ENCODE measurements around the gene SOD1. TPM values are rescaled to one million over a fixed set of nuclear protein-coding genes. Genes with fewer than 3 reads are reported as not detected.
"Not testable (repeated sequence)": the region's sequence is repeated elsewhere in the genome, so short reads cannot be mapped to it uniquely, and the experiment has no call there.

The SOD1 gene
- total and polyA plus RNA-seq, 2 of the 8 experiments (the other 6 are each of a cell fraction or from before 2014, with no cell fraction given), result 192 to 226 TPM

DNA sequence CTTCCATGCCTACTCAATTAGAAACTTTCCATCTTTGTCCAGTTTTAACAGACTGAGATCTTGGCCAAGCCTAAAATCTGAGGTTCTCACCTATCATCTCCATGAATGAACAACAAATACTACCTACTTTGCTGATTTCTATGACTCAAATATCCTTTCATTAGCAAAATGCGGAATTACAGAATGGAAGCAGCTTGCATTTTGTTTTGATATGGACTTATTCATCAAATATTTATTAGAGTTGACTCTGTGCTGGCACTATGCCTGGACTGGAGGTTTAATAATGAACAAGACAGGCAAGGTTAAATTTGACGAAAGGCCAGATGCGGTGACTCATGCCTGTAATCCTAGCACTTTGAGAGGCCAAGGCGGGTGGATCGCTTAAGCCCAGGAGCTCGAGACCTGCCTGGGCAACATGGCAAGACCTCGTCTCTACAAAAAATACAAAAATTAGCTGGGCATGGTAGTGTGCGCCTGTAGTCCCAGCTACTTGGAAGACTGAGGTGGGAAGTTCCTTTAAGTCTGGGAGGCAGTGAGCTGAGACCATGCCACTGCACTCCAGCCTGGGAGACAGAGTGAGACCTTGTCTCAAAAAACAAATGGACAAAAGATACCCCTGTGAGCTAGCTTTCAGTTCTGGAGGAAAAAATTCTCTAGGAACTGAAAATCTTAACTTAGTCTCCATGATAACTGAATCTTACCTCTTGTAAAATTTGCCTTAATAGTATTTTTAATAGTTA is 29.4 kb upstream of the SOD1 start (continued):
- TF ChIP-seq, protein P1, sequence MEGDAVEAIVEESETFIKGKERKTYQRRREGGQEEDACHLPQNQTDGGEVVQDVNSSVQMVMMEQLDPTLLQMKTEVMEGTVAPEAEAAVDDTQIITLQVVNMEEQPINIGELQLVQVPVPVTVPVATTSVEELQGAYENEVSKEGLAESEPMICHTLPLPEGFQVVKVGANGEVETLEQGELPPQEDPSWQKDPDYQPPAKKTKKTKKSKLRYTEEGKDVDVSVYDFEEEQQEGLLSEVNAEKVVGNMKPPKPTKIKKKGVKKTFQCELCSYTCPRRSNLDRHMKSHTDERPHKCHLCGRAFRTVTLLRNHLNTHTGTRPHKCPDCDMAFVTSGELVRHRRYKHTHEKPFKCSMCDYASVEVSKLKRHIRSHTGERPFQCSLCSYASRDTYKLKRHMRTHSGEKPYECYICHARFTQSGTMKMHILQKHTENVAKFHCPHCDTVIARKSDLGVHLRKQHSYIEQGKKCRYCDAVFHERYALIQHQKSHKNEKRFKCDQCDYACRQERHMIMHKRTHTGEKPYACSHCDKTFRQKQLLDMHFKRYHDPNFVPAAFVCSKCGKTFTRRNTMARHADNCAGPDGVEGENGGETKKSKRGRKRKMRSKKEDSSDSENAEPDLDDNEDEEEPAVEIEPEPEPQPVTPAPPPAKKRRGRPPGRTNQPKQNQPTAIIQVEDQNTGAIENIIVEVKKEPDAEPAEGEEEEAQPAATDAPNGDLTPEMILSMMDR (IDR thresholded peaks at IDR 0.05; ENCODE audit: control extremely low read depth in 1 of 3, insufficient read depth in 1 of 3, low read depth in 1 of 3, low read length in 3 of 3), result no peak

DNA sequence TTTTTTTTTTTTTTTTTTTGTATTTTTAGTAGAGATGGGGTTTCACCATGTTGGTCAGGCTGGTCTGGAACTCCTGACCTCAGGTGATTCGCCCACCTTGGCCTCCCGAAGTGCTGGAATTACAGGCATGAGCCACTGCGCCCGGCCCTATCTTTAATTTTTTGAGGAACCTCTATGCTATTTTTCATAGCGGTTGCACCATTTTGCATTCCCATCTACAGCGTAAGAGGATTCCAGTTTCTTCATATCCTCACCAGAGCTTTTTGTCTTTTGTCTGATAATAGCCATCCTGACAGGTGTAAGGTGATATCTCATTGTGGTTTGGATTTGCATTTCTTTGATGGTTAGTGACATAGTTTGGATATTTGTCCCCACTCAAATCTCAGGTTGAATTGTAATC is 27.6 kb upstream of the SOD1 start:
- H2BK120ac ChIP-seq (replicated peaks; ENCODE audit: low read depth, low read length); H3K23me2 ChIP-seq (ENCODE audit: low read depth, low read length); FAIRE-seq; H3K36me3 ChIP-seq (ENCODE audit: control insufficient read depth in 2 of 4, insufficient read depth in 4 of 4, low read length in 3 of 4); H3K9ac ChIP-seq (replicated peaks in 1 of 4; ENCODE audit: extremely low read depth in 1 of 4, low read depth in 3 of 4, low read length in 3 of 4); DNase-seq (ENCODE audit: low read depth in 1 of 2, low spot score in 2 of 2); H3K4ac ChIP-seq (replicated peaks; ENCODE audit: insufficient read length, low read depth, low read length); H2BK5ac ChIP-seq (ENCODE audit: low read depth, low read length); H4K5ac ChIP-seq (ENCODE audit: insufficient read length, low read depth, low read length); H3K56ac ChIP-seq (replicated peaks; ENCODE audit: insufficient read length, low read depth, low read length); H3K14ac ChIP-seq (ENCODE audit: insufficient read length); H3K4me1 ChIP-seq (replicated peaks in 1 of 4; ENCODE audit: control insufficient read depth in 3 of 4, insufficient read depth in 4 of 4, low read length in 3 of 4); H2BK15ac ChIP-seq (ENCODE audit: low read length); H4K8ac ChIP-seq (ENCODE audit: extremely low read depth, insufficient read depth, low read length); H2BK12ac ChIP-seq (ENCODE audit: low read depth, low read length); H3K9me3 ChIP-seq (ENCODE audit: insufficient read depth in 2 of 2, low read depth in 1 of 2, low read length in 1 of 2); H4K20me1 ChIP-seq (replicated peaks in 1 of 2; ENCODE audit: control insufficient read depth in 1 of 2, insufficient read depth in 2 of 2, low read length in 2 of 2); H3K27ac ChIP-seq (ENCODE audit: low read depth, low read length); CTCF ChIA-PET (ENCODE audit: partially characterized antibody); H3K18ac ChIP-seq (ENCODE audit: extremely low read depth, low read length); H3K4me2 ChIP-seq (ENCODE audit: insufficient read depth in 1 of 2, low read depth in 2 of 2, low read length in 2 of 2); H4K91ac ChIP-seq (replicated peaks; ENCODE audit: insufficient read length, low read length); H3K23ac ChIP-seq (ENCODE audit: insufficient read length); H3K27me3 ChIP-seq (replicated peaks in 1 of 4; ENCODE audit: control insufficient read depth in 3 of 4, extremely low read depth in 1 of 4, insufficient read depth in 3 of 4, low read length in 3 of 4); H3K4me3 ChIP-seq (ENCODE audit: extremely low read depth in 1 of 4, insufficient read depth in 2 of 4, low read depth in 3 of 4, low read length in 4 of 4); H2AFZ ChIP-seq (ENCODE audit: low read length); H2AK5ac ChIP-seq (ENCODE audit: low read depth, low read length); H2BK20ac ChIP-seq (ENCODE audit: low read length); H3K79me1 ChIP-seq (ENCODE audit: low read depth, low read length); H3K79me2 ChIP-seq (ENCODE audit: control insufficient read depth in 1 of 2, insufficient read depth in 2 of 2, low read length in 2 of 2): not testable (repeated sequence)
- 99% methylated on average over 6 of the region's 6 CpGs; no CpG with 5 or more reads in 1 of the 2 experiments for WGBS, 2 experiments (ENCODE audit: extremely low coverage in 1 of 2, insufficient coverage in 1 of 2, insufficient read length in 1 of 2, insufficient replicate concordance in 2 of 2, low coverage in 1 of 2, low lambda C conversion rate in 2 of 2, missing lambda C conversion rate in 1 of 2)
- POLR2A ChIA-PET (ENCODE audit: partially characterized antibody), result interaction anchor here (0.6 kb wide), 1 partner anchor 98 kb away, joined by 3 read pairs; no protein-coding TSS in a partner anchor
